A673 (cell line): Measurements from ENCODE around the gene CYP2E1. TPM values are rescaled to one million over a fixed set of nuclear protein-coding genes. Genes with fewer than 3 reads are reported as not detected.

Experiments used
- BruUV-seq: library from RNA; stranded (reverse); fragments of 400-500 nt; replicated peaks from 2 replicates; lab custom pipeline; 2021; lab: Mats Ljungman, UMichigan
- CTCF ChIA-PET: fragments of 300-600 bp; sonication (Branson Sonifier 250); formaldehyde crosslinking; loops from one replicate; lab custom pipeline; 2022; ENCODE audit warnings: antibody characterized with exemption; lab: Charles Lee
- POLR2A ChIA-PET: fragments of 300-600 bp; sonication (Branson Sonifier 250); formaldehyde crosslinking; loops from one replicate; lab custom pipeline; 2022; ENCODE audit warnings: antibody characterized with exemption; ENCODE audit not compliant: low non-redundant PET; lab: Charles Lee
- DNase-seq: peaks from one replicate; pipeline ENCODE4 v3.0.0-alpha.2; 2015; ENCODE audit warnings: low spot score
- H3K27ac ChIP-seq: fragments of 200-600 bp; sonication (generic); 2 replicates; pipeline ENCODE4 v1.5.1; 2016; ENCODE audit warnings: mixed run types, low read depth, mild to moderate bottlenecking, mixed read lengths, antibody characterized with exemption, low read length; ENCODE audit not compliant: poor library complexity, severe bottlenecking
- H3K27me3 ChIP-seq: fragments of 200-600 bp; sonication (generic); replicated peaks from 2 replicates; pipeline ENCODE4 v1.6.1; 2017; ENCODE audit warnings: mixed run types, low read depth, mild to moderate bottlenecking, mixed read lengths, antibody characterized with exemption, low read length; ENCODE audit not compliant: insufficient read depth, poor library complexity
- H3K36me3 ChIP-seq: fragments of 200-600 bp; sonication (generic); 2 replicates; pipeline ENCODE4 v1.6.1; 2016; ENCODE audit warnings: mixed run types, mild to moderate bottlenecking, mixed read lengths, antibody characterized with exemption, low read length; ENCODE audit not compliant: insufficient read depth, poor library complexity, severe bottlenecking
- H3K4me1 ChIP-seq: fragments of 200-600 bp; sonication (generic); 2 replicates; pipeline ENCODE4 v1.6.1; 2017; ENCODE audit warnings: mixed run types, mild to moderate bottlenecking, mixed read lengths, antibody characterized with exemption, low read length; ENCODE audit not compliant: insufficient read depth, poor library complexity, severe bottlenecking
- H3K4me3 ChIP-seq: fragments of 200-600 bp; sonication (generic); 2 replicates; pipeline ENCODE4 v1.5.1; 2016; ENCODE audit warnings: low read depth, mixed run types, mild to moderate bottlenecking, mixed read lengths, low read length; ENCODE audit not compliant: poor library complexity, severe bottlenecking
- H3K9me3 ChIP-seq: fragments of 200-600 bp; sonication (generic); 2 replicates; pipeline ENCODE4 v1.6.1; 2016; ENCODE audit warnings: mixed run types, low read depth, mild to moderate bottlenecking, mixed read lengths, antibody characterized with exemption, low read length; ENCODE audit not compliant: poor library complexity, severe bottlenecking
- CTCF ChIP-seq: fragments of 300-800, 200-600 bp; sonication (generic); conservative IDR thresholded peaks from 2 replicates; pipeline ENCODE4 v1.5.1; 2017; ENCODE audit warnings: low read depth, mild to moderate bottlenecking, antibody characterized with exemption, low read length, moderate library complexity, mixed read lengths
- EZH2 ChIP-seq: fragments of 200-600 bp; sonication (generic); IDR thresholded peaks from 2 replicates; pipeline ENCODE4 v1.6.1; 2017; ENCODE audit warnings: borderline replicate concordance, low read depth, mild to moderate bottlenecking, mixed read lengths, antibody characterized with exemption, low read length; ENCODE audit not compliant: poor library complexity, severe bottlenecking
- intact Hi-C: fragments of 100-400 bp; cut with micrococcal nuclease; formaldehyde crosslinking; loops from one replicate; pipeline ENCODE4 v1.10.0; 2022; ENCODE audit not compliant: unreplicated experiment
- total RNA-seq: library from RNA; stranded (reverse); gene quantifications from 2 replicates; pipeline ENCODE4 v1.2.3, GENCODE V29; 2021

Gene CYP2E1
- total RNA-seq, 1 experiment from 2014 or later = 0.49 TPM

GRCh38 chr10:133530506-133530905 lies 3.3 kb downstream of the CYP2E1 start:
- CTCF ChIA-PET = no interaction called here
- intact Hi-C loops = no loop called here
- no peaks in the 10 kb centered on the region for H3K4me1 ChIP-seq

GRCh38 chr10:133532871-133533270 lies 5.7 kb downstream of the CYP2E1 start:
- TF ChIP-seq EZH2 (no peak), CTCF (no peak)
- no peak for DNase-seq
- no peaks in the 10 kb centered on the region for H3K36me3 ChIP-seq
- peaks cover 53% of the 10 kb centered on the region for H3K27me3 ChIP-seq
- H3K27ac ChIP-seq = no peak overlapping the region
- CTCF ChIA-PET = no interaction called here
- H3K4me3 ChIP-seq = no peak overlapping the region
- BruUV-seq = no TSS peak
- intact Hi-C loops = no loop called here
- H3K4me1 ChIP-seq = no peaks in the 10 kb centered on the region
- no peaks in the 10 kb centered on the region for H3K9me3 ChIP-seq
- POLR2A ChIA-PET = no interaction called here

More at GRCh38 chr10:133530506-133530905, 3.3 kb downstream of the CYP2E1 start:
- TF ChIP-seq CTCF (no peak), EZH2 (no peak)
- Histone ChIP-seq H3K36me3 (no peaks in the 10 kb centered on the region), H3K27ac (no peak overlapping the region), H3K4me3 (no peak overlapping the region), H3K9me3 (no peaks in the 10 kb centered on the region), H3K27me3 (peaks cover 76% of the 10 kb centered on the region)
- no TSS peak for BruUV-seq
- POLR2A ChIA-PET = interaction anchor here (0.6 kb wide), 1 partner anchor 196 kb away, joined by 12 read pairs; no protein-coding TSS in a partner anchor
- DNase-seq = no peak

GRCh38 chr10:133534417-133534816 lies 7.3 kb downstream of the CYP2E1 start:
- TF ChIP-seq EZH2 = no peak
- no peak for TF ChIP-seq CTCF
- CTCF ChIA-PET = no interaction called here
- H3K27me3 ChIP-seq = peaks cover 38% of the 10 kb centered on the region
- no peaks in the 10 kb centered on the region for H3K9me3 ChIP-seq
- no peak overlapping the region for H3K4me3 ChIP-seq
- POLR2A ChIA-PET = no interaction called here
- no peak overlapping the region for H3K27ac ChIP-seq
- intact Hi-C loops = no loop called here
- no peaks in the 10 kb centered on the region for H3K36me3 ChIP-seq
- no peak for DNase-seq
- BruUV-seq = no TSS peak
- H3K4me1 ChIP-seq = no peaks in the 10 kb centered on the region
